Right renal cortex interstitium (tissue), 3 donors: Measurements from ENCODE around the gene LBX1. TPM values are rescaled to one million over a fixed set of nuclear protein-coding genes. Genes with fewer than 3 reads are reported as not detected.

Source experiments
- DNase-seq, 3 donors: peaks; one replicate each; pipeline ENCODE4 v3.0.0-alpha.2; 2013; ENCODE audit warnings: low read depth in 3 of 3, low spot score in 2 of 3
- polyA plus RNA-seq, 3 donors: library from polyadenylated mRNA; unstranded; fragments of 120-200 nt; gene quantifications; one replicate each; pipeline ENCODE4 v1.2.1, GENCODE V29; 2013; ENCODE audit not compliant: insufficient read length in 3 of 3

LBX1 gene, protein sequence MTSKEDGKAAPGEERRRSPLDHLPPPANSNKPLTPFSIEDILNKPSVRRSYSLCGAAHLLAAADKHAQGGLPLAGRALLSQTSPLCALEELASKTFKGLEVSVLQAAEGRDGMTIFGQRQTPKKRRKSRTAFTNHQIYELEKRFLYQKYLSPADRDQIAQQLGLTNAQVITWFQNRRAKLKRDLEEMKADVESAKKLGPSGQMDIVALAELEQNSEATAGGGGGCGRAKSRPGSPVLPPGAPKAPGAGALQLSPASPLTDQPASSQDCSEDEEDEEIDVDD
- not detected for polyA plus RNA-seq

- DNase-seq, result no peak
These were observed at the start of gene LBX1 for GRCh38 chr10:101229266-101230182. Gene LBX1 (minus strand): TSS chr10:101229463. CDS start chr10:101228815, 648 bp downstream.

DNA sequence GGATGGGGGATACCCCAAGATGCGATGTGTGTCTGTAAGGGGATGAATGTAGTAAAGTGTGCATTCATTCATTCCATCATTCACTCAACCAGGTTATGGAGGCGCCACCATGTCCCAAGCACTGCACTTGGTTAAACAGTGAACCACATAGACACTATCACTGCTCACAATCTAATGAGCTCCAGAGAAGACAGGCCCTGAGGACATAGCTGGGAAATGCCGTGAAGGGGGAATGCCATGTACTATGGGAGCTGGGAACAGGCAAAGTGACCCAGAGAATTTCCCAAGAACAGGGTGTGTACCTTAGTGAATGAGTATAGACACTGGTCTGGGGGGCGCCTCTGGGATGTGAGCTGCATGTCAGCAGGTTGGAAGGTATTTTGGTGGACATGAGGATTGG is 44.5 kb upstream of the LBX1 start:
- no peak for DNase-seq

- no peak for DNase-seq
These were observed 44.1 kb upstream of the LBX1 start for GRCh38 chr10:101273330-101273729.

DNA sequence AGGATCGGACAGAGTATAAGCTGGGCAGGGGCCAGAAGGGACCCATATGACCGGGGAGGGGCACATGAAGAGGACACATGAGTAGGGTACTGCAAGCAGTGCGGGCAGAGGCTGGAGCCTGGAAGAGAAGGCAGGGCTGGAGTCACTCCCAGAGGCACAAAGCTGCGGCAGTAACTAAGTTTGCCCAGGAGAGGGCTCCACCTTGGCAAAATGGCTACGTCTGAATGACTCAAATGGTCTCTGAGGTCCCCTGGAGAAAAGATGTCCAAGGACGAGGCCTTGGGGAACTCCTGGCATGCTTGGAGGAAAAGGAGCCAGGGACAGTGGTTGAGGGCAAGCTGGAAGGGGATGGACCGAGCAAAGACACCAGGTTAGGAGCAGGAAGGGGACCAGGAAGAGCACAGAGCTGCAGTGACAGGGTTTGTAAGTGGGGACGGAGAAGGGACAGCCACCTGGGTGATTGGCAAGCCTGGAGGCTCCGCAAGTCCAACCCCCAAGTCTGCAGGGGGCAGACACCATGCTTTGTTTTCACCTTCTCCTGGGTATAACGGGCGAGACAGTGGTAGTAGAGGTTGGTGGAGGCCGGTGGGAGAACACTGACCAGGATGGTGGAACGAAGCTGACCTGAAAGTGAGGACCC is 43.1 kb upstream of the LBX1 start:
- DNase-seq, result no peak

DNA sequence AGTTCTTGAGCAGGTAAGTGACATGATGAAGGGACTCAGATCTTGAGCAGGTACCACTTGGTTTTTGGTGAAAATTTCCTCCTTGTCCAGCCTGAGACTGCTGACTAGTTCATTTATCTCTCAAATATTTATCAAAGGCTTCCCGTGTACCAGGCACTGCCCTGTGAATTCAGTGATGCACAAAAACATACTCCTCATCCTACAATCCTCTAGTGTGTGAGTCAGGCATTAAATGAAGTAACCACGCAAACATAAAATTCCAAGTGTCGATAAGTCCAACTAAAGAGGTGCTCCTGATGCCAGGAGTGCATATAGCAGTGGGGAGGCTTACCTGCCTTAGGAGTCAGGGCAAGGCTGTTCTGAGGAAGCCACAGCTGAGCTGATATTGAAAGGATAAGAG is 41.5 kb upstream of the LBX1 start:
- no peak for DNase-seq

DNA sequence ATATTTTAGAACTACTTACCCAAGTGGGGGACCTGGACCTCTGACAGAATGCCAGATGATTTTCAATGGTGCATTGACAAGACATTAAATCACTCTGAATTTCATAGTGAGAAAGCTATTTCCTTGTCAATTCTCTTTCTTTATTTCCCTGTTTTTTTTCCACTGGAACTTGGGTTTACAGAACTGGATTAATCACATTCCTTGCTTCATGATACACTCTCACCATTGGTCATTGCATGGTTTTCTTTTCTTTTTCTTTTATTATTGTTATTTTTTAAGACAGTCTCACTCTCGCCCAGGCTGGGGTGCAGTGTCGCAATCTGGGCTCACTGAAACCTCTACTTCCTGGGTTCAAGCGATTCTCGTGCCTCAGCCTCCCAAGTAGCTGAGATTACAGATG is 38.5 kb upstream of the LBX1 start:
- DNase-seq, result no peak

GRCh38 chr10:101267290-101267680 is 38.0 kb upstream of the LBX1 start:
- DNase-seq, result no peak

- no peak for DNase-seq
These were observed 37.4 kb upstream of the LBX1 start for GRCh38 chr10:101266381-101267289.

DNA sequence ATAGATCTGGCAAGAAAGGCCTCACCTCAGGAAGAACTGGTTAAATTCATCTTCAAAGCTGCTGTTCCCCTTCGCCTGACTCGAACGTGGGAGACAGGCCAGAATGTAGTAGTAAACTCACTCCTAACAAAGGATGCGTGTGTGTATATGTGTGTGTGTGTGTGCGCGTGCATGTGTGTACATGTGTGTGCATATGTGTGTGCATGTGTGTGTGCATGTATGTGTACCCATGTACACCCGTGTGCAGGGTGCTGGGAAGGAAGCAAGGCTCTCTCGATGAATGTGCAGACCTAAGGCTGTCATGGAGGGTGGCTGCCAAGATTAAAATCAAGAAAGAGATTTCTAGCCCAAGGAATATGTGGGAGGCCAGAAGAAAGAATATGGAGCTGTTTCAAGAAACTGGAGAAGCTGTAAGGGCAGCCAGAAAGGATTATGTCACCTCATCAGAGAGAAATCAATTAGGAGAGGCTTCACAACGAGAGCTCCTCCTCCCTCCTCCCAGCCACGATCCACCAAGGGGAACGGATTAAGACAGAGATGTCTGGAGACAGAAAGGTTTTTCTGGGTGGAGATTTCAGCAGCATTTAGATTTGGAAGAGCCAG is 34.0 kb upstream of the LBX1 start:
- no peak for DNase-seq

- DNase-seq, result no peak
These were observed 32.9 kb upstream of the LBX1 start for GRCh38 chr10:101262147-101262546.

DNA sequence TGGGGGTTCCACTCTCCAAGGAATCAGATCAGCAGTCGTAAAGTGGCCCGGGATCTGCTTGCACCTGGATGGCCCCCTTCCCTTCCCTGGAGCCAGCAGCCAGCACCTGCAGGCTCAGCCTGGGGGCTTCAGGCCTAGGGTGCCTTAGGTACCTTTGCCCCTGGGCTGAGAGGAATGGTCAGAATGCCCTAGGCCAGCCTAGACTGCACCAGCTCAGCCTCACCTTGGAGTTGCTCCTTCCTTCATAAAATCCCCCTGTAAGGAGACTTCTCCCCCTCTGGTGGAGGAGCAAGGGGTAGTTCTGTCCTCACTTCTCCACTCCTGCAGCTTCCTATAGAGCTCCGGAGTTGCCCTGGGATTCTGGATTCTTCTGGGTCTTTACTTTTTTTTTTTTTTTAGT is 32.4 kb upstream of the LBX1 start:
- no peak for DNase-seq

DNA sequence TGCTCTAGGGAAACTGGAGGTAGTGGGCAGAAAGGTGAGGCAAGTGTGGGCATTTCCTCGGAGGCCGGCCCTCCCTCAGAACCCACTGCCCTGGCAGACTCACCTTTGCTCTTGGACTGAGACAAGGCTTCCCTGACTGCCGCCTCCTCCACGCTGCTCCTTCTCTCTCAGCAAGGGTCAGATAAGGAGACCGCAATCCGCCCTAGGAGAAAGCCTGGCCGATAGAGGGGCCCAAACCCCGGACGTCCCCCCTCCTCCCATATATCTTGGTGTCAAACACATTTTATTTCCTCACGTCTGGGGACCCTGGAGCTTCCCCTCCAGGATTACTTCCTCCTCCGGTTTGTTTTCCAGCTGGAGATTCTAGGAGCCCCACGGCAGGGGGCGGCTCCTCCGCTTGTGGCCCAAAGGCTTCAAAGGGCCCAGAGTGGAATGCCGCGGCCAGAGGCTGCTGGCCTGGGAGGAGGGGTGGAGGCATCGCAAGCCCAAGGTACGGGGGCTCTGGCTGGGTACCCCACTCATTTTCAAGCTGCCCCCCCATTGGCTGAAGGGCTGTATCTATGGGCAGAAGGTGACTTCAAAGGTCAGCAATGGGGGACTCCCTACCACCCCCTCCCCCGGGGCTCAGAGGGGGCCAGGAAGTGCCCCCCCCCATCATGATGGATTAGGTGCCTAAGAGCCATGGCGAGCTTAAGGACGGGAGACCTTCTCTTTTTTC is 31.7 kb upstream of the LBX1 start:
- DNase-seq, result no peak

GRCh38 chr10:101258179-101258885 is 29.1 kb upstream of the LBX1 start:
- no peak for DNase-seq

DNA sequence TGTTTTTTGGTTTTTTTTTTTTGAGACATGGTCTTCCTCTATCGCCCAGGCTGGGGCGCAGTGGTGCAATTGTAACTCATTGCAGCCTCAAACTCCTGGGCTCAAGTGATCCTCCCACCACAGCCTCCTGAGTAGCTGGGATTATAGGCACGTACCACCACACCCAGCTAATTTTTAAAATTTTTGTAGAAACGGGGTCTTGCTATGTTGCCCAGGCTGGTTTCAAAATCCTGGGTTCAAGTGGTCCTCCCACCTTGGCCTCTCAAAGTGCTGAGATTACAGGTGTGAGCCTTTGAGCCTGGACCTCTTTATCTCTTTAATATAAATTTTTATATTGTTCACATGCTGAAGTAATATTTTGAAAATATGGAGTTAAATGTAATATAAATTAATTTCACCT is 28.2 kb upstream of the LBX1 start:
- no peak for DNase-seq

GRCh38 chr10:101257084-101257483 is 27.8 kb upstream of the LBX1 start:
- DNase-seq, result no peak

GRCh38 chr10:101256387-101256786 is 27.1 kb upstream of the LBX1 start:
- no peak for DNase-seq

- DNase-seq, result no peak
These were observed 20.9 kb upstream of the LBX1 start for GRCh38 chr10:101250136-101250535.

- DNase-seq, result no peak
These were observed 19.9 kb upstream of the LBX1 start for GRCh38 chr10:101249171-101249581.

GRCh38 chr10:101246639-101247038 is 17.4 kb upstream of the LBX1 start:
- DNase-seq, result no peak
